SK-N-SH treated with all-trans-retinoic acid at 6 μM for 48 hours (cell line): ENCODE results near the gene SMS.
"Not testable (repeated sequence)": the region's sequence is repeated elsewhere in the genome, so short reads cannot be mapped to it uniquely, and the experiment has no call there.

Source experiments
- ATAC-seq: fragments of 200-7000 bp; cut with Tn5 transposase; 3 replicates; pipeline ENCODE4 v1.9.1; 2020; ENCODE audit warnings: mild to moderate bottlenecking, moderate library complexity
- ARNTL ChIP-seq: fragments of 450-650 bp; formaldehyde crosslinking; IDR thresholded peaks from 2 replicates; pipeline ENCODE4 v1.5.0; 2020; ENCODE audit warnings: low read depth, mild to moderate bottlenecking, moderate library complexity, borderline replicate concordance
- BACH2 ChIP-seq: fragments of 250-450 bp; sonication (Bioruptor Pico); IDR thresholded peaks from 2 replicates; pipeline ENCODE4 v1.9.0; 2021; ENCODE audit warnings: mild to moderate bottlenecking, borderline replicate concordance
- CSDC2 ChIP-seq: fragments of 250-450 bp; sonication (Bioruptor Pico); IDR thresholded peaks from 2 replicates; pipeline ENCODE4 v1.5.0; 2020; ENCODE audit warnings: mild to moderate bottlenecking, moderate library complexity
- CSRNP3 ChIP-seq: fragments of 250-450 bp; sonication (Bioruptor Pico); IDR thresholded peaks from 2 replicates; pipeline ENCODE4 v1.5.1; 2021; ENCODE audit warnings: mild to moderate bottlenecking, moderate library complexity
- ESRRG ChIP-seq: fragments of 250-450 bp; sonication (Bioruptor Pico); IDR thresholded peaks from 2 replicates; pipeline ENCODE4 v1.6.1; 2021; ENCODE audit warnings: mild to moderate bottlenecking
- GLIS3 ChIP-seq: fragments of 250-450 bp; sonication (Bioruptor Pico); IDR thresholded peaks from 2 replicates; pipeline ENCODE4 v1.5.0; 2020; ENCODE audit warnings: mild to moderate bottlenecking, moderate library complexity
- ISL1 ChIP-seq: fragments of 250-450 bp; sonication (Bioruptor Pico); IDR thresholded peaks from 2 replicates; pipeline ENCODE4 v2.1.2; 2022; ENCODE audit warnings: mild to moderate bottlenecking, moderate library complexity
- OSR1 ChIP-seq: fragments of 250-450 bp; sonication (Bioruptor Pico); IDR thresholded peaks from 2 replicates; pipeline ENCODE4 v1.8.0; 2022; ENCODE audit warnings: moderate library complexity, mild to moderate bottlenecking, inconsistent platforms
- PATZ1 ChIP-seq: fragments of 250-450 bp; sonication (Bioruptor Pico); IDR thresholded peaks from 2 replicates; pipeline ENCODE4 v1.8.0; 2020; ENCODE audit warnings: mild to moderate bottlenecking, moderate library complexity, borderline replicate concordance
- POU6F1 ChIP-seq: fragments of 250-450 bp; sonication (Bioruptor Pico); IDR thresholded peaks from 2 replicates; pipeline ENCODE4 v1.8.0; 2021; ENCODE audit warnings: low read depth, mild to moderate bottlenecking, moderate library complexity, borderline replicate concordance
- PPARA ChIP-seq: fragments of 250-450 bp; sonication (Bioruptor Pico); IDR thresholded peaks from 2 replicates; pipeline ENCODE4 v1.5.0; 2020; ENCODE audit warnings: mild to moderate bottlenecking, borderline replicate concordance
- RARB ChIP-seq: fragments of 250-450 bp; sonication (Bioruptor Pico); IDR thresholded peaks from 2 replicates; pipeline ENCODE4 v1.8.0; 2021; ENCODE audit warnings: mild to moderate bottlenecking, moderate library complexity
- SNAI2 ChIP-seq: fragments of 250-450 bp; sonication (Bioruptor Pico); IDR thresholded peaks from 2 replicates; pipeline ENCODE4 v1.5.0; 2020; ENCODE audit warnings: mild to moderate bottlenecking, moderate library complexity
- TCF4 ChIP-seq: fragments of 250-450 bp; sonication (Bioruptor Pico); IDR thresholded peaks from 2 replicates; pipeline ENCODE4 v1.8.0; 2021; ENCODE audit warnings: mild to moderate bottlenecking, moderate library complexity, borderline replicate concordance
- TOX ChIP-seq: fragments of 250-450 bp; sonication (Bioruptor Pico); IDR thresholded peaks from 2 replicates; pipeline ENCODE4 v1.8.0; 2021; ENCODE audit warnings: mild to moderate bottlenecking, moderate library complexity, borderline replicate concordance
- TSHZ2 ChIP-seq: fragments of 250-450 bp; sonication (Bioruptor Pico); IDR thresholded peaks from 2 replicates; pipeline ENCODE4 v1.5.0; 2020; ENCODE audit warnings: mild to moderate bottlenecking, moderate library complexity
- ZC3H10 ChIP-seq: fragments of 250-450 bp; sonication (Bioruptor Pico); IDR thresholded peaks from 2 replicates; pipeline ENCODE4 v1.5.1; 2021; ENCODE audit warnings: mild to moderate bottlenecking, moderate library complexity
- ZFP3 ChIP-seq: fragments of 250-450 bp; sonication (Bioruptor Pico); IDR thresholded peaks from 2 replicates; pipeline ENCODE4 v1.5.0; 2020; ENCODE audit warnings: mild to moderate bottlenecking, moderate library complexity
- ZFP30 ChIP-seq: fragments of 450-650 bp; formaldehyde crosslinking; IDR thresholded peaks from 2 replicates; pipeline ENCODE4 v1.5.0; 2022; ENCODE audit warnings: mild to moderate bottlenecking, moderate library complexity
- ZNF565 ChIP-seq: fragments of 450-650 bp; formaldehyde crosslinking; conservative IDR thresholded peaks from 2 replicates; pipeline ENCODE4 v1.5.0; 2020; ENCODE audit warnings: low read depth, mild to moderate bottlenecking, moderate library complexity
- ZNF70 ChIP-seq: fragments of 450-650 bp; formaldehyde crosslinking; IDR thresholded peaks from 2 replicates; pipeline ENCODE4 v1.5.0; 2020; ENCODE audit warnings: mild to moderate bottlenecking, moderate library complexity
- ZNF8 ChIP-seq: fragments of 450-650 bp; formaldehyde crosslinking; IDR thresholded peaks from 2 replicates; pipeline ENCODE4 v1.5.0; 2020; ENCODE audit warnings: mild to moderate bottlenecking, moderate library complexity

The SMS gene

GRCh38 chrX:21946925-21947641 is 6.6 kb downstream of the SMS start:
- ATAC-seq, result peak; percentile 67
- TF ChIP-seq ZC3H10 (CRISPR knock-in tag), result no peak
- TF ChIP-seq OSR1, result no peak
- TF ChIP-seq TSHZ2, result no peak
- TF ChIP-seq ZFP30 (CRISPR knock-in tag), result no peak

GRCh38 chrX:21947671-21948070 is 7.2 kb downstream of the SMS start:
- no peak for TF ChIP-seq ESRRG
- TF ChIP-seq ZNF70 (CRISPR knock-in tag), result no peak
- no peak for ATAC-seq

- no peak for TF ChIP-seq CSDC2 (CRISPR knock-in tag)
- no peak for TF ChIP-seq ZNF565 (CRISPR knock-in tag)
- no peak for TF ChIP-seq TOX (CRISPR knock-in tag)
- TF ChIP-seq PATZ1 (CRISPR knock-in tag), result no peak
- no peak for TF ChIP-seq ESRRG
- TF ChIP-seq ZNF70 (CRISPR knock-in tag), result no peak
- no peak for TF ChIP-seq POU6F1 (CRISPR knock-in tag)
- no peak for TF ChIP-seq GLIS3 (CRISPR knock-in tag)
- TF ChIP-seq ISL1 (CRISPR knock-in tag), result no peak
- no peak for TF ChIP-seq ARNTL (CRISPR knock-in tag)
- no peak for TF ChIP-seq ZFP3 (CRISPR knock-in tag)
- TF ChIP-seq OSR1, result no peak
- no peak for TF ChIP-seq RARB
- no peak for TF ChIP-seq CSRNP3 (CRISPR knock-in tag)
- TF ChIP-seq SNAI2 (CRISPR knock-in tag), result no peak
- TF ChIP-seq BACH2 (CRISPR knock-in tag), result no peak
- no peak for TF ChIP-seq PPARA (CRISPR knock-in tag)
- no peak for TF ChIP-seq ZFP30 (CRISPR knock-in tag)
- no peak for ATAC-seq
Observed at GRCh38 chrX:21948897-21949578, 8.5 kb downstream of the SMS start.

- TF ChIP-seq ISL1 (CRISPR knock-in tag) (no peak), CSDC2 (CRISPR knock-in tag) (no peak), CSRNP3 (CRISPR knock-in tag) (no peak), GLIS3 (CRISPR knock-in tag) (no peak), ZNF565 (CRISPR knock-in tag) (no peak), PPARA (CRISPR knock-in tag) (no peak), ESRRG (no peak), OSR1 (no peak), TOX (CRISPR knock-in tag) (no peak), ZFP30 (CRISPR knock-in tag) (no peak), ZC3H10 (CRISPR knock-in tag) (no peak), ZNF8 (CRISPR knock-in tag) (no peak), TCF4 (CRISPR knock-in tag) (no peak), ZNF70 (CRISPR knock-in tag) (no peak), POU6F1 (CRISPR knock-in tag) (no peak), BACH2 (CRISPR knock-in tag) (no peak)
- ATAC-seq, result no peak
Observed at GRCh38 chrX:21949689-21950088, 9.2 kb downstream of the SMS start.

- ATAC-seq, result not testable (repeated sequence)
Observed at GRCh38 chrX:21950557-21950956, 10.0 kb downstream of the SMS start.
